Inferior parietal cortex (tissue), 1 donor: ENCODE results near the gene FOXD2.
A peak's percentile ranks its signal among the peaks of the same experiment; 100 is the strongest.

Experiments
- DNase-seq: peaks from one replicate; pipeline ENCODE4 v3.0.0-alpha.2; 2016; ENCODE audit errors: extremely low spot score

Gene FOXD2

GRCh38 chr1:47437447-47438164 lies at the start of gene FOXD2:
Gene FOXD2 (plus strand): TSS chr1:47438044. CDS start chr1:47438136, 92 bp downstream.
- peak; percentile 45 for DNase-seq

GRCh38 chr1:47388891-47389238 lies 49.0 kb upstream of the FOXD2 start:
- DNase-seq: peak; percentile 63

- DNase-seq: no peak
Observed at GRCh38 chr1:47389731-47390130, 48.1 kb upstream of the FOXD2 start.

GRCh38 chr1:47390843-47391242 lies 47.0 kb upstream of the FOXD2 start:
- DNase-seq: no peak

GRCh38 chr1:47393141-47393540 lies 44.7 kb upstream of the FOXD2 start:
- DNase-seq: no peak

- DNase-seq: no peak
Observed at GRCh38 chr1:47395433-47395832, 42.4 kb upstream of the FOXD2 start.

- no peak for DNase-seq
Observed at GRCh38 chr1:47396671-47397196, 41.1 kb upstream of the FOXD2 start.

- no peak for DNase-seq
Observed at GRCh38 chr1:47399138-47399845, 38.6 kb upstream of the FOXD2 start.

- no peak for DNase-seq
Observed at GRCh38 chr1:47399846-47400155, 38.0 kb upstream of the FOXD2 start.

- no peak for DNase-seq
Observed at GRCh38 chr1:47401761-47402160, 36.1 kb upstream of the FOXD2 start.

GRCh38 chr1:47402591-47402990 lies 35.3 kb upstream of the FOXD2 start:
- DNase-seq: no peak

- no peak for DNase-seq
Observed at GRCh38 chr1:47403321-47403910, 34.4 kb upstream of the FOXD2 start.

GRCh38 chr1:47405697-47406096 lies 32.1 kb upstream of the FOXD2 start:
- no peak for DNase-seq

GRCh38 chr1:47406966-47407365 lies 30.9 kb upstream of the FOXD2 start:
- DNase-seq: no peak

- no peak for DNase-seq
Observed at GRCh38 chr1:47407481-47407880, 30.4 kb upstream of the FOXD2 start.

- DNase-seq: no peak
Observed at GRCh38 chr1:47409311-47410067, 28.4 kb upstream of the FOXD2 start.

GRCh38 chr1:47410068-47410455 lies 27.8 kb upstream of the FOXD2 start:
- DNase-seq: no peak

GRCh38 chr1:47411436-47411835 lies 26.4 kb upstream of the FOXD2 start:
- no peak for DNase-seq

GRCh38 chr1:47412437-47412836 lies 25.4 kb upstream of the FOXD2 start:
- DNase-seq: no peak

- DNase-seq: no peak
Observed at GRCh38 chr1:47415728-47416318, 22.0 kb upstream of the FOXD2 start, which contains the start of gene FOXE3. Gene FOXE3 (plus strand): TSS chr1:47416285. CDS start chr1:47416316, 31 bp downstream.

- no peak for DNase-seq
Observed at GRCh38 chr1:47416319-47417169, 21.3 kb upstream of the FOXD2 start.
